ENCODE data around the gene EEF1G.

Gene EEF1G

DNA sequence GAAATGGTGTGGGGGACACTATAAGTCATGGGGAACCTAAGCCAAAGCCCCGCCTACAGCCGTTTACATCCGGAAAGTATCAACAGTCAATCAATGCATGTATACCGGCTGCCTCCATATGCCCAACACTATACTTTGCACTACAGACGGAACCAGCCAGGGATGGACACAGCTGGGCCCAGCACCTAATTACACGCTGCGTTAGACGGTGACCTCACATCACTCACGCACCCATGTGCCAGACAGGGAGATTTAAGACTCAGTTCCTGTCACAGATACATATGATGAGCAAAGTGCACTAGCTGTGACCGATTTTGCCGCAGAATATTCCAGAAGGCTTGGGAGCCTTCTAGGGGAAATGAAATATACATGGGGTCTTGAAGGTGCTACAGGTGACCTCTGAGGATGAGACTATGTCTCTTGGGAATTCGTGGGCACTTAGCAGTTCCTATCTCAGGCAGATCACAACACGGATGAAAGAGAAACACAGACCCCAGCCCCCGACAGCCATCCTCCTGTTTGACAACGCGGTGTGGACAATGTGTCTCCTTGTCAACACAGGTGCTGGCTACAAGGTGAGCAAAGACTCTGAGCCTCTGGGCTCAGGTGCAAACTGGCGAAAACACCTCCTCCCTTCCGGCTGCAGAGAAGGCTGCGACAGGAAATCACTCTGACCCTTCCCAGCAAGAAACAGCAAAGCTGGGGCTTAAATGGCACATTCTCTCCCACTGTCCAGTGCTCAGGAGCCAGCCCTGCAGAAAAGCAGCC lies 35.0 kb downstream of the EEF1G start:
- no peak for DNase-seq

DNA sequence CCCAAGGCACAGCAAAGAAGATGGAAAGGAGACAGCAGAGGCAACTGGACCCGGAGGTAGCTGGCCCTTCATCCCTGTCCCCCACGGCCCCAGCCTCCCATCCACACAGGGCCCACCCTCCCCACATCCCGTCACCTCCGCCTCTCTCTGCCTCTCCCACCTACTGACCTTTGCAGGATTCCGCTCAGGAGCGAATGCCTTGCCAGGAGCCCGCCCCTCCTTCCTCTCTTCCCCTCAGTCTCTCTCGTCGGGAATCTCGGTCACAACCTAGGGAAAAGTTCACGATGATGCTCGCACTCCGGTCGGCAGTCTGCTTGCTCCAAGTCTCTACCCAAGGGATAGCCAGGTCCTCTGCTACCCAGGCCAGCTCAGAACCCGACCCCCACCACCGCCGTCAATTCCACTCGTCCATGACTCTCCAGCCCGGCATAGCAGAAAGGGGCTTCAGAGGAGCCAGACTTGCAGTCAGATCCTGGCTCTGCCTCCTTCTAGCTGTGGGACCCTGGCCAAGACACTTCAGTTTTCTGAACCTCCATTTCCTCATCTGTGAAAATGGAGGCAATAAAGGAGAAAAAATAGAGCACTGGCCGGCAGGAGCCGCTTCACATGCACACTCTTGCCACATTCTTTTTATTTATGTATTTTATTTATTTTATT lies 37.3 kb downstream of the EEF1G start:
- DNase-seq, result no peak

DNA sequence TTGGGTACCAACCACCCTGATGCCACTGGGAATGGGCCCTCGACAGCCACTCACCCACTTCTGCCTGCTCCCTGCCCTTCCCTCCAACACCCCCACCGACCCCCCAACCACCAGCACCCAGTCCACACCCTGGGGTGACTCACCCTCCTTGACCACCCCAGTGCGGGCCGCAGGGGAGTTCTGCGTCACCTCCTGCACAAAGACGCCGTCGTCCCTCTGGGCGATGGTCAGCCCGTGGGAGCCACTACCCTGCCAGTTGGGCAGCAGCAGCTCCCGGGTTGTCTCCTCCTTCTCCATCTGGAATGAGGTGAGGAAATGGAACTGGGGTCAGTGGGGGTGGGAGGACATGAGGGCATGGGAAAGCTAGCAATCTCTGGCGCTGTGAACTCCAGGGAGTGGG lies 37.9 kb downstream of the EEF1G start:
- DNase-seq, result no peak

DNA sequence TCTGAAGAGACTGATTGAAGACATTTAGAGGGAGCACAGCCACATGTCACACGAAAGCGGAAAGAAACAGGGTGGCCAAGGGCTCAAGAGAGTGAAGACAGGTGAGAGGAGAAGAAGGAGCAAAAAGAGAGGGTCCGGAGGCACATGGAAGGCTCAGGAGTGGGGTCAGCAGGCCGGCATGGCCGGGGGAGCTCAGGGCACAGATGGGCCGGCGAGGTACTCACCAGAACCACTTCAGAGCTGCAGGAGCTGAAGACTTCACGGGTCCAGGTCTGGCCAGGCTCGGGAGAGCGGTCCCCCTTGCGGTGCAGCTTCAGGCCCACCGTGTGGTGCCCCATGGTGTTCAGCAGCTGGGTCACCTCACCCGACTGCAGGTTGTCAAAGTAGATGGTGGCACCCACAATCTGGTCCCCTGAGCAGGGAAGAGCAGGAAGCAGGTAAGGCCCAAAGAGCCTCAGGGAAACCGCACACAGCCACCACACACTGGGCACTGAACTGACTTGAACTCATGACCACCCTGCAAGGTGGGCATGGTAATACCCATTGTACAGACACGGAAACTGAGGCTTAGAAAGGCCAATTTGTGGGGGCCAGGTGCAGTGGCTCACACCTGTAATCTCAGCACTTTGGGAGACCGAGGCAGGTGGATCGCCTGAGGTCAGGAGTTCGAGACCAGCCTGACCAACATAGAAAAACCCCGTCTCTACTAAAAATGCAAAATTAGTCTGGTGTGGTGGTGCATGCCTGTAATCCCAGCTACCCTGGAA lies 38.7 kb downstream of the EEF1G start:
- DNase-seq, result no peak

DNA sequence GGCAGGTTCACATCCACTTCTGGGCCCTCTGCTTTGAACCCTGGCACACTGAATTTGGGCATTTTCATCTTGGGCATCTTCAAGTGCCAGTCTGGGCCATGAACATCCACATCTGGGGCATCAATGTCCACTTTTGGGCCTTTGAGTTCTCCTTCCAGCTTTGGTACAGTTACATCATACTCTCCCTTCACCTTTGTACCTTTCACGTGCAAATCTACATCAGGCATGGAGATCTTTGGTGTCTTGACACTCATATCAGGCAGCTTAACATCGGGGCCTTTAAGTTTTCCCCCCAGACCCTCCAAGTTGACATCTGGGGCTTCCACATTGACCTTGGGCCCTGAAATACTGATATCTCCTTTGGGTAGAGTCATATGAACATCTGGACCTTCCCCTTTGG lies 41.6 kb downstream of the EEF1G start:
- no peak for DNase-seq

DNA sequence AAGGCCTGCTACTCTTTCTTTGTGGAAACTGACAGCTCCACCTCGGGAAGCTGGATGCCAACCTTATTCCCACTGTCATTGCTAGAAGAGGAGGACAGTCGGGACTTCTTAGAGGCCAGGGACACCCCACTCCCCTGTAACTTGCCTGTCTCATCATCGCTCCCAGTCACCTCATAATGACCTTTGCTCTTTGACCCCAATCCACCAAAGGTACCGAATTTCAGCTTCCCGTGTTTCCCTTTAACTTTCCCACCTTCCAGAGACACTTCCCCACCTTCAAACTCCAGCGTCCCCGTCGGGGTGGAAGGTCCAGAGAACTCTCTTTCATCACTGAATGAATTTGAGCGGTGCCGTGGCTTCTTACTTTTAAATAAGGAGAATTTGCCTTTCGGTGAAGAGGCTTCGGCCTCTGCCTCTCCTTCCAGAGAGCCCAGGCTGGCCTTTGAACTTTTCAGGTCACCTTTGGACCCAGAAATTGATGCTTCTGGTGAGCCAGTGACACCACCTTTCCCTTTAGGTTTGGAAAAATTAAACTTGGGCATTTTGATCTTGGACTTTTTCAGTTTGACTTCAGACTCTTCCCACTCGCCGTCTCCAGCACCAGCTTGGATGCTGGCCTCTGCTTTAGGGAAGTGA lies 56.8 kb downstream of the EEF1G start:
- DNase-seq, result no peak

DNA sequence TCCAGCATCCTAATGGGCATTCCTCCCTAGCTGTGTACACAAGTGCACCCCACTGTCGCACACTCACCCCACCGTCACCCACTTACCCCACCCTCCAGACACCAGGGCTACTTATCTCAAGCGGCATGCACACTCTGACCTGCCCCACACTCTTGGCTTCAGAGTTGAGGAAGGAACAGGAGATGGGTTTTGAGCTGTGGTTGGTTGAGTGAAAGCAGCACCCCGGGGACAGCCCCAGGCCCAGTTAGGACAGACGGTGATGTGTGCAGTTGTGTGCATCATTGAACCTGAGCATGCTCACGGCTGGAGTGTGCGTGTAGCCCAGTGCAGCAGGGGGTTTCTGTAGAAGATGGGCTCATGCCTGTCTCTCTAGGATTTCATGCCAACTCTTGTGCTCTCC lies 59.5 kb downstream of the EEF1G start:
- no peak for DNase-seq

DNA sequence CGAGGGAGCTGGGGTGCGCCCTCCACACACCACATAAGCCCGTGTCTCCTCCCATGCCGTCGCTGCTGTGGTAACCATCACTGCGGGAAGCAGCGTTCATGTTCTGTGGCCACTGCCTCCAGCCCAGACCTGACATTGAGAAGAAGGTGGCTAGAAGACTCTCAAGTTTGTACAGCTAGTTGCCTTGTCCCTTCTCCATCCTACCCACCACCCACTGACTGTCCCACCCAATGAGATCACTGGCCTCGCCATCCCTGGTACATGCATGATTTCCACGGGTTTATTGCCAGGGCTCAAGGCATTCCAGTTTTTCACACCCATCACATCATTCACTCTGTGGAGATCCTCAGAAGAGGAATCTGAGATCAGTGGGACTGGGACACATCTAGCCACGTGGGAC lies 60.1 kb downstream of the EEF1G start:
- DNase-seq, result no peak

DNA sequence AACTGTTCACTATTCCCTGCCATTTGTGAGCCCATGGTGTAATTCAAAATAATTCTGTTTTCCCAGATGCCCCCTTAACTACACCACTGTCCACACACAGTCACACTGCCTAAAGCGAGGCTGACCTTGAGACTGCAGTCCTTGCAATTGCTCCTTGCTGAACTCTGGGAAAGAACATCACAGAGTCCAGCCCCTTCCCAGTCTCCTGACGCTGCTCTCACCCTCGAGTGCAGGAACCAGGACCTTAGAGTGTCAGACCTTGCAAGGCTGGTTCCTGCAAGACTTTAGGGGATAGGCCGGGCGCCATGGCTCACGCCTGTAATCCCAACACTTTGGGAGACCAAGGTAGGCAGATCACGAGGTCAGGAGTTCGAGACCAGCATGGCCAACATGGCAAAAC lies 60.7 kb downstream of the EEF1G start:
- no peak for DNase-seq

Data from effector CD4-positive, alpha-beta T cell (primary cell).